GM19193 (cell line): ENCODE data around the gene TCF12.

ENCODE experiments used
- POLR2A ChIP-seq: IDR thresholded peaks from 4 replicates; pipeline ENCODE4 v1.6.1; 2011; ENCODE audit not compliant: insufficient read depth, insufficient read length; ENCODE audit errors: extremely low read depth

The TCF12 gene

DNA sequence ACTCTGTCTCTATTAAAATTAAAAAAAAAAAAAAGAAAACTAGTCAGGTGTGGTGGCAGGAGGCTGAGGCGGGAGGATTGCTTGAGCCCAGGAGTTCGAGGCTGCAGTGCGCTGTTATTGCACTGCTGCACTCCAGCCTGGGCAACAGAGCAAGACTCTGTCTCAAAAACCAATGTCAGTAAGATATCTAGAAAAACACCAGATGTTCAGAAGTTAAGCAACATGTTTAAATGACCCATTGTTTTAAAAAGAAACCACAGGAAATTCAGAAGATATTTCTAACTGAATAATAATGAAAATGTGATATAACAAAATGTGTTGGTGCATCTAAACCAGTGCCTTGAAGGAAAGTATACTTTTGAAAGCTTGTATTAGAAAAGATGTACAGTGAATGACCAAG, 254.5 kb downstream of the TCF12 start:
- TF ChIP-seq POLR2A, result no peak

DNA sequence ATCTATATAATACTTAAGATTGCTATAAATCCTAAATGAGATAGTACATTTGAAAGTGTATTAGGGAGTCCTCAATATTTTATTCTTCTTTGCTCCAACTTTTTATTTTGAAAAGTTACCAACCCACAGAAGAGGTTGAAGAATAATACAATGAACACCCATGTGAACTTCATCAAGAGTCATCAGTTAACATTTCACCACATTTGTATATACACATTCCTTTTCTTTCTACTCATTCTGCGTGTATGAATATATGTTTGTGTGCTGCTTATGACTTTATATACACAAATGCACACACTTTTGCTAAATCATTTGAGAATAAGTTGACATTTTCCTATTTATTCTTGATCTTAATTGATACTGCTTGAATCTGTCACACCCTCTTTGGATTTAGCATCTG, 264.6 kb downstream of the TCF12 start:
- no peak for TF ChIP-seq POLR2A

DNA sequence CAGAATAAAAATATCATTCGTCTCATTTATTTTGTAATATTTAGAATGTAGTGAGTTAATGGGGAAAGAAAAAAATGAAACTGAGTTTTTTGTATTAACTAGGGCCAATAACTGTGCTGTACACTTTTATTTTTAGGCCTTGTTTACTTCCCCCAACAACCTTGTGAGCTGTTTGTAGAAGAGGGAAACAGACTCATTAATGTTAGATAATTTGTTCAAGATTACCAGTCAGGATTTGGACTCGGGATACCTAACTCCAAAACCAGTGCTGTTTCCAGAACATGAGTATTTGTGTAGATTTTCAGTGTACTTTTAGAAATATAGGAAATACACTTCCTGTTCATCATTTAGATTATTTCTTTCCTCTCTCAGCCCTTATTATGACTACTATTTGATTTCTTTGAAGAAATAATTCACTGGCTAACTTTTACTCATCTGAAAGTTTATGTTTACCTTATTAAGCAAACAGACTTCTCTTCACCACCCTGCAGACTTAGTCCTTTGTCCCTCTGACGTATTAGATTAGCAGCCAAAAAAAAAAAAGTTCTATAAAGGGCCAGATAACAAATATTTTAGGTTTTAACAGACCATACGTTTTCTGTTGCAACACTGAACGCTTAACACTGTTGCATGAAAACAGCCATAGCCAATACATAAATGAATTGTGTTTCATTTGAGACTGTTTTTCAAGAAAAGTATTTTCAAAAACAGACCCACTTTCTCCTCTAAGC, 265.3 kb downstream of the TCF12 start:
- no peak for TF ChIP-seq POLR2A

DNA sequence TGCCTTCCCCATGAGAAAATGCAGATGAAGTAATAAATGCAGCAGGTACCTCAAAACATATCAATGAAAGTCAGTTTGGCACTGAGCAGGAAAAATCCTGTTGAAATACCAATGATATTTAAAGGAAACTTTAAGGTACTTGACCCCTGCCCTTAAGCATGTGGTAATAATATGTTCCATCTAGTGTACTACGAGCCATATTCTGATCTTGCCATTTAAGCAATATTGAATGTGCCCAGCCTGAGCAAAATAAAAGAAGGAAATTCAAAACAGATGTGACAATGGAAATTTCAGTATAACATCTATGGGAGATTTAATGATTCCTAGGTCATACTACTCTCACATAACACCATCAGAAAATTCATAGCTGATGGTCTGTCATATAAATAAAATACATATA, 266.1 kb downstream of the TCF12 start:
- no peak for TF ChIP-seq POLR2A

DNA sequence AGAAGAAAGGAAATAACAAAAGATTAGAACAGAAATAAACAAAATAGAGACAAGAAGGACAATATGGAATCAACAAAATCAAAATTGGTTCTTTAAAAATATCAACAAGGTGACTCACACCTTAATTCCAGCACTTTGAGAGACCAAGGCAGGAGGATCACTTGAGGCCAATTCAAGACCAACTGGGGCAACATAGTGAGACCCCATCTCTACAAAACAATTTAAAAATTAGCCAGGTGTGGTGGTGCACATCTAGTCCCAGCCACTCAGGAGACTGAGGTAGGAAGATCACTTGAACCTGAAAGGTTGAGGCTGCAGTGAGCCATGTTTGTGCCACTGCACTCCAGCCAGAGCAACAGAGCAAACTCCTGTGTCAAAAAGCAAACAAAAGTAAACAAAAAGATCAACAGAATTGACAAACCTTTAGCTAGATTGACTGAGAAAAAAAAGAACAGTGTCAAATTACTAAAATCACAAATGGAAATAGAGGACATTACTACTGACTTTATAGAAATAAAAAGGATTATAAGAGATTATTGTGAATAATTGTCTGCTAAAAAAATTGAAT, 267.1 kb downstream of the TCF12 start:
- no peak for TF ChIP-seq POLR2A

DNA sequence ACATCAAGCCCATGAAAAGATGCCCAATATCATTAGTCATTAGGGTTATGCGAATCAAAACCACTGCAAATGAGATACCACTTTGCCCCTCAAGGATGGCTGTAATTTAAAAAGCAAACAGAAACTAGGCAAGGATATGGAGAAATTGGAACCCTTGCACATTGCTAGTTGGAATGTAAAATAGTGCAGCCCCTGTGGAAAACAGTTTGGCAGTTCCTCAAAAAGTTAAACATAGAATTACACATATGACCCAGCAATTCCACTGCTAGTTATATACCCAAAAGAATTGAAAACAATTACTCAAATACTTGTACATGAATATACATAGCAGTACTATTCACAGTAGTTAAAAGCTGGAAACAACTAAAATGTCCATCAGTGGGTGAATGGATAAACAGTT, 271.0 kb downstream of the TCF12 start:
- TF ChIP-seq POLR2A, result no peak

DNA sequence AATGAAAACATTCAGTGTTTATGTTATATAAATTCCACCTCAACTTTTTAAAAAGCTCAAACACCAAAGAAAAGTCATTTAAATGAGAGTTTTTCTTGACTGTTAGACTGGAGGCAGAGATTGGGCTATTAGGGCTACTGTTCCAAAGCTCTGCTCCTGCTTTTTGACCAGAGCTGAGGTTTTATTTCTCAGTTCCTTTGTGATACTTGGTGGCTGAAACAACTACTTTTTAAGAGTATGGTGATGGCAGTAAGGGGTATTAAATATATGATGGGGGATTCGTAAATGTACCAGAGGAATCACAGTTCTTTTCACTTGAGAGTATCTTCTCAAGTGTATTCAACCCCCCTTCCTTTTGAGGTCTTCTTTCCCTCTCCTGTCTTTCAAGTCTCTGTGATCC, 271.8 kb downstream of the TCF12 start:
- TF ChIP-seq POLR2A, result no peak

DNA sequence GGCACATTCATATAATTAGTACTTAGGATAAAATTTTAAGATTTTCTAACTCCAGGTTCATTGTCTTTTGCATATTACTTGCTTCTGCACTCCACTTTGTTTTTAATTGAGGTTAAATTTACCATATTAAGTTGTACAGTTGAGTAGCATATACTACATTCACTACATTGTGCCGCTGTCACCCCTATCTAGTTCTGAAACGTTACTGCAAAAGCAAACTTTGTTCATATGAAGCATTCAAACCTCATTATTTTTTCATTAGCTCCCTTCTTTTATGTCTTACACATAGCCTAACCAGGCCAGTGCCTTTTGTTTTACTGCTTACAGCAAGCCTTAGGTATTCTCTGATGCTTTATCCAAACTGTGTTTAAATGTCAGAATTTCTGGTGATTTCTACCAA, 274.7 kb downstream of the TCF12 start:
- no peak for TF ChIP-seq POLR2A

DNA sequence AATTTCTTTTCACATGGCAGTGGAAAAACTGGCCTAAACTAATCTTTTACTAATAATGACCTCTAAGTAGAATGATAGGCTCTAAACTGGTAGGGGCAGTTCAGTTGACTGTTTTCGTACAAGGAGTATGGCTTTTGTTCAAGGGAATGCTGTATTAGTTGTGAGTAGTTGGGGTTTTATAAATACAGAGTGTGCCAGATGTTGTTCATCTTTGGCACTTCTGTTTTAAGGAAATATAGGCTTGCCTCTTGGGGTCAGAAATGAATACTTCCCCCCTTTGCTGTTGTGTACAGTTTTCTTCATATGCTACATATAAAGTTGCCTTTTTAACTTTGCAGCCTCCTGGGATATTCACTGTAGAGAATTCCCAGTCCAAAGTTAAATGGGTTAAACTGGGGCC, 276.9 kb downstream of the TCF12 start:
- no peak for TF ChIP-seq POLR2A

DNA sequence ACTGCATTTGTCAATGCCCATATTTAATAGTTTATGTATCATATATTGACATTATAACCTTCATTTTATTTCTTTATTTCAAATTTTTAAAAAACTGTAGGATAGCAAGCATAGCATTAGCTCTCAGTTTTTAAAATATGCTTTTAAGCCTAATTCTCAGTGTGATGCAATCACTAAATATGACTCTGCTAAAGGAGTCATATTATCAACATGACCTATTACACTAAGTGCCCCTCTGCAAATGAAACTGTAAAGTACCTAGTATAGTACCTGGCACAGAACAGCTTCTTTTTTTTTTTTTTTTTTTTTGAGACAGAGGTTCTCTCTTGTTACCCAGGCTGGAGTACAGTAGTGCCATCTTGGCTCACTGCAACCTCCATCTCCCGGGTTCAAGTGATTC, 278.4 kb downstream of the TCF12 start:
- no peak for TF ChIP-seq POLR2A

DNA sequence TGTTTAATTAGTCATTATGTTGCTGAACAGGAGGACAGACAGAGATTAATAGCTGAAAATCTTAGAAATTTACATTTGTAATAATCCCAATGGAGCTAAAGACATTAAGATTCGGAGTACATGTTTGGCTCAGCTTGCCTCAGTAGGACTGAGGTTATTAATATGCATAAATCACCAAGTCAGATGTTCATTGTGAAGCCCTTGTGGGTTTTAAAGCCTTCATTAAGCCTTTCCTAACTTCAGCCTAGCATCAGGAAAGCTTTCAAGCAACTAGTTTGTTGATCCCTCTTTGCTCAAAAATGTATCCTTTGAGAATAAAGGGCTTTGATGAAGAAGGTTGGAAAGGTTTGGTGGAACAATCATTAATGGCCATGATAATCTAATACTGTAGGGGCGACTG, 279.7 kb downstream of the TCF12 start:
- TF ChIP-seq POLR2A, result no peak

DNA sequence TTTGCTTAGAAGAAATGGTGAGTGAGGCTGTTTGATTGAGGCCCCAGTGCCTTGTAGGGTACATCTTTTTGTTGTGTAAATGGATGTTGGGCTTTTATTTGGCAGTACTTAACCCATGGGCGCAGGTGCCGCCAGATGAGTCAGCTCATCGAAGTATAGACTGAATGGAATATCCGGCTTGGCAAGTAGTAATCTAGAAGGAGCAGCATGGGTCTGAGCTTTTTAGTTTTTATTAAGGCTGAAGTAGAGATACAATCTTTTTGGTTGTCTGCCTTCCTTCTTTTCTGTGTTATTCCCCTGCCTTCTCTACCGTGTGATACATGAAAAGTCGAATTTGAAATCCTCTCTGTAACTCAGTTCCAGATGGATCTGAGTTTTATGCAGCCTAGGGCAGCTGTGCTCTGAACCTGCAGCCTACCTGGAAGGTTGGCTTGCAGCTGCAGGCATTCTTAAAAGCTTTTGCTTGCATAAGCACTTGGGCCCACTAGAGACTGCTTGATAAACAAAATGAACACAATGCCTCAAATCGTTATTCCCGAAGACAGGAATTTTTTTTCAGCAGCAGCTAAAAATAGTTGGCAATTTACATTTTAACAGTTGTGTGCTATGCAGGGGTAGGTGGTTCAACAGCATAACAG, 280.3 kb downstream of the TCF12 start:
- no peak for TF ChIP-seq POLR2A

DNA sequence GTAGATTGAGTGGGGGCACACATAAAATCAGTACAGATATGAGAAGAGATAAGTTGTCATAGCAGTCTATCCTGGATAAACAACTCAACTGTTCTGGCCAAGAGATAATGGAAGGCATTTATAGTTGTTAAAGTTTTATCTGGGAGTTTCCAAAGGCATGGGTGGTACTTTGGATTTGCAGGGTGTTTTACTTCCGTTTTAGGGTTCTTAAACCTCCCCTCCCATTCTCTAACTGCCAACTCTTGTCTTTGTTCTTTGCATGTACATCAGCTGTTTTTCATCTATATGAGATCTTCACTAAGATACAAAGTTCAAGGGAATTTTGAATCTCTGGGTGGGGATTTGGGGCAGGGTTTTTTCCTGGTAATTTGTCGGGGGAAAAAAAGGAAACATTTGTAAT, 283.1 kb downstream of the TCF12 start:
- TF ChIP-seq POLR2A, result no peak

DNA sequence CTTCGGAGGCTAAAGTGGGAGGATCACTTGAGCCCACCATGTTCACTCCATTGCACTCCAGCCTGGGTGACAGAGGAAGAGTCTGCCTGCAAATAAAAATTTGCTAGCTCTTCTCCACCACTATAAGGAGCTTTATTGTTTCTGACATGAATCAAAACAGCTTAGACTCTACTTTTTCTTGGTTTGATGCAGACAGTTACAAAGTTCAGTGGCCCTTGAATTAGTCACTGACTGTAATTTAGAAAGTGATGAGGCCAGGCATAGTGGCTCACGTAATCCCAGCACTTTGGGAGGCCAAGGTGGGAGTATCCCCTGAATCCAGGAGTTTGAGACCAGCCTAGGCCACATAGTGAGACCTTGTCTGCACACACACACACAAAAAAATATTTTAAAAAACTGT, 285.5 kb downstream of the TCF12 start:
- no peak for TF ChIP-seq POLR2A

DNA sequence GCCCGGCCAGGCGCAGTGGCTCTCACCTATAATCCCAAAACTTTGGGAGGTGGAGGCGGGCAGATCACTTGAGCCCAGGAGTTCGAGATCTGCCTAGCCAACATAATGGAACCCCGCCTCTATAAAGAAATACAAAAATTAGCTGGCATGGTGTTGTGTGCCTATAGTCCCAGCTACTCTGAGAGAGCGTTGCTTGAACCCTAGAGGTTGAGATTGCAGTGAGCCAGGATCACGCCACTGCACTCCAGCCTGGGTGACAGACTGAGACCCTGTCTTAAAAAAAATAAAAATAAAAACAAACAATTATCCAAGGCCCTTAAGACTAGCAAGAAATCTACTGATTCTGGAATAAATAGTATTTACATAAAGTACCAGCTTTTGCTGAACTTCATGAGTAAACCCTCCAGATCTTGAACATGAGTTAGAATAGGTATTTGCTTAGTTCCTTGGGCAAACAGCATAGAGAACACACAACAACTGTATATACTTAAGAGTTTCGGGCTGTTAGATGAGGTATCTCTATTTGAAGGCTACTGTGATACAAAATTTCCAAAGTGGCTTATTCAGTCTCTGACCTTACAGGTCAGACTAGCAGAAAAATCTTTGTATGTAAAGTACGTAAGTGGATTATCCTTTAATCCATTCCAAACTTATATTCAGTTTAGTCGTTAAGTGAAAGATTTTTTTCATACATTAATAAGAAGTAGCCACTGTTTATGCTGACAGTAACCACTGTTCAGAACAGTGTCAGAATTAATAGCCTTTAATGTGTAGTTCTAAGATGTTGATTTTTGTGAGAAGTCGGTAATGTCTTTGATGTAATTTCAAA, 286.8 kb downstream of the TCF12 start:
- no peak for TF ChIP-seq POLR2A
